Measurements from ENCODE around the gene LENG8. TPM values are rescaled to one million over a fixed set of nuclear protein-coding genes. Genes with fewer than 3 reads are reported as not detected.
A peak's percentile ranks its signal among the peaks of the same experiment; 100 is the strongest.

Gene LENG8
- total and polyA plus RNA-seq, 2 experiments from 2014 or later, result 42.1 to 74.3 TPM

- no peaks in the 10 kb centered on the region for H3K36me3 ChIP-seq (ENCODE audit: insufficient read depth)
- DNase-seq (ENCODE audit: low spot score) (peak; percentile 73), ATAC-seq (peak; percentile 8)
- H3K4me3 ChIP-seq, result no peak overlapping the region
- H3K27ac ChIP-seq (ENCODE audit: low read depth), result no peak overlapping the region
- TF ChIP-seq STAT1 (IDR thresholded peaks at IDR 0.05; ENCODE audit: unreplicated experiment), result no peak
- TF ChIP-seq ZNF462 (CRISPR knock-in tag; IDR thresholded peaks at IDR 0.05), result no peak
- no peak for TF ChIP-seq REST (IDR thresholded peaks at IDR 0.05; ENCODE audit: unreplicated experiment)
- no peak for TF ChIP-seq ZNF114 (CRISPR knock-in tag; IDR thresholded peaks at IDR 0.05)
- no peak for TF ChIP-seq EZH2 (IDR thresholded peaks at IDR 0.05; ENCODE audit: low read depth, unreplicated experiment)
- peak; percentile 7 to 50; a peak in 2 of 4 replicates for TF ChIP-seq CTCF (conservative IDR thresholded peaks at IDR 0.05; ENCODE audit: low read depth in 2 of 2)
- no peak for TF ChIP-seq JUNB (IDR thresholded peaks at IDR 0.05; ENCODE audit: unreplicated experiment)
- TF ChIP-seq ZNF331 (CRISPR knock-in tag; IDR thresholded peaks at IDR 0.05; ENCODE audit: low read depth), result no peak
- H3K9me2 ChIP-seq (ENCODE audit: insufficient read depth), result no peaks in the 10 kb centered on the region
- peak overlapping the region; percentile 46; the same call in 1 of the 2 replicates for H3K27ac Mint-ChIP-seq
- H3F3A ChIP-seq (replicated peaks; ENCODE audit: low read depth), result peaks cover 17% of the 10 kb centered on the region
- H3K27me3 Mint-ChIP-seq (ENCODE audit: insufficient read depth, low read depth, poor library complexity), result peaks cover 19% of the 10 kb centered on the region
- peaks cover 3% of the 10 kb centered on the region for H3K9me3 Mint-ChIP-seq
- H3K4me2 ChIP-seq, result peak overlapping the region; percentile 93
- H3K4me1 ChIP-seq (ENCODE audit: insufficient read depth), result peaks cover 37% of the 10 kb centered on the region
- no peak overlapping the region for H2AFZ ChIP-seq
- H3K4me1 Mint-ChIP-seq, result peaks cover 43% of the 10 kb centered on the region
- no peaks in the 10 kb centered on the region; the same call in 1 of the 2 replicates for H4K20me1 ChIP-seq (replicated peaks; ENCODE audit: insufficient read depth)
- 0 out of 2 replicates have a peak, but pooled peaks cover 3% of the 10 kb centered on the region for H3K79me2 ChIP-seq (replicated peaks; ENCODE audit: insufficient read depth)
- H3K27me3 ChIP-seq (ENCODE audit: insufficient read depth), result no peaks in the 10 kb centered on the region
- peaks cover 56% of the 10 kb centered on the region for H3K36me3 Mint-ChIP-seq (ENCODE audit: low read depth)
- no peak overlapping the region for H3K4me3 Mint-ChIP-seq
These were observed 26.9 kb upstream of the LENG8 start for GRCh38 chr19:54422136-54422535.

Data from GM23338 (cell line).